GM19239 (cell line): ENCODE data around the gene CRACDL.

Experiments
- DNase-seq: peaks from one replicate; pipeline ENCODE4 v3.0.0; 2011; ENCODE audit warnings: low spot score; ENCODE audit not compliant: insufficient read length
- FAIRE-seq: peaks from 2 replicates; lab custom pipeline; 2011; peaks lifted over from hg19 to GRCh38; lab: Jason Lieb, UNC

CRACDL gene

GRCh38 chr2:98828793-98829371 lies 107.1 kb downstream of the CRACDL start:
- DNase-seq (no peak), FAIRE-seq (no peak)

GRCh38 chr2:98828369-98828744 lies 107.7 kb downstream of the CRACDL start:
- FAIRE-seq (no peak), DNase-seq (no peak)

GRCh38 chr2:98827625-98828368 lies 108.2 kb downstream of the CRACDL start:
- FAIRE-seq (no peak), DNase-seq (no peak)

DNA sequence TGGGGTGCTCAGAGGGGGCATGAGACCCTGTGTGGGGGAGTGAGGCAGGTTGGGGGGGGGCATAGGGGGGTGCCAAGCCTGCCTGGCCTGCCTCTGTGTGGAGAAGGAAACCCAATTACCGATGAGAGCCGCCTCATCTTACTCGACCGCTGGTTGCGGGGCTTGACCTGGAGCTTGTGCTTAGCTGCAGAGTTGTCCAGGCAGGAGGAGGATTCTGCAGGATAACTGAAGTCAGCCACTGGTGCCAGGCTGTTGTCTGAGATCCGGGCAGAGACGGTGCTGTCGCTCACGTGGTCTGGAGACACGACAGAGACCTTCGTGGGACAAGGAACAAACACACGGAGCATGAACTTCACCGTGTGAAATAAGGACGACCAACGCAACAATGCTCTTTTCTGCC lies 109.2 kb downstream of the CRACDL start:
- DNase-seq: no peak
- no peak for FAIRE-seq

DNA sequence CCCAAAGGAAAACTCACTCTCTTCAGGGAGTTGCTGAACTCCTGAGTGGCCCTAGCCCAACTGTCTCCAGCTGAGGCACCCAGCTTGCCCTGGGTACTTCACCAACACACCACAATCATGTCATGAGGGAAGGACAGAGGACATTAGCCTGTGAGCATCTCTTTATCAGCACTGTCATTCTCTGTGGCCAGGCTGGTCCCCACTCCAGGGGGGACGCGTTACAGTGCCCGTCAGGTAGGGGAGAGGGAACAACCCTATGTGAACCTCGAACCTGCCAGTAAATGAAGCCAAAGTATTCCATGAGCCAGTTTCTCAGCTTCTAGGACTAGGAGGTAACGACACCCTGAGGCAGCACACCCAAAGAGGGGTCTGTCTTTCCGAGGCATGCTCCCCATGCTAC lies 110.2 kb downstream of the CRACDL start:
- DNase-seq (no peak), FAIRE-seq (no peak)

DNA sequence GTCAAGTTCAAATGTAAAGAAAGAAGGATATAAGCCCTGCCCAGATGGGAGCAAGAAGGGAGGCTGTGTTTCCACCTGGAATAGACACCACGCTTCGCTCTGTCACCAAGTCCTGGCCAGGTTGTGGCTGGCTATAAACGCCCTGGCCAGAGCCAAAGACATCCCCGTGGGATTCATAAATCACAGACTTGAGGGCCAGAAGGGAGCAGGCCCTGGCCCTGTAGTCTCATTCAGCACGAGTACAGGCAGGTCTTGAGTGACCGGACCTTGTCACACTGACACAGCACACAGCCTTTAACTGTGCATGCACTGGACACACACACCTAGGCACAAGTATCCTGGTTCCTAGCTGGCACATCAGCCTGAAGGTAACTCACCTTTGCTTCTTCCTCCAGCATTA lies 110.6 kb downstream of the CRACDL start:
- DNase-seq (no peak), FAIRE-seq (no peak)

- FAIRE-seq (no peak), DNase-seq (no peak)
These were observed 111.0 kb downstream of the CRACDL start for GRCh38 chr2:98825020-98825350.

DNA sequence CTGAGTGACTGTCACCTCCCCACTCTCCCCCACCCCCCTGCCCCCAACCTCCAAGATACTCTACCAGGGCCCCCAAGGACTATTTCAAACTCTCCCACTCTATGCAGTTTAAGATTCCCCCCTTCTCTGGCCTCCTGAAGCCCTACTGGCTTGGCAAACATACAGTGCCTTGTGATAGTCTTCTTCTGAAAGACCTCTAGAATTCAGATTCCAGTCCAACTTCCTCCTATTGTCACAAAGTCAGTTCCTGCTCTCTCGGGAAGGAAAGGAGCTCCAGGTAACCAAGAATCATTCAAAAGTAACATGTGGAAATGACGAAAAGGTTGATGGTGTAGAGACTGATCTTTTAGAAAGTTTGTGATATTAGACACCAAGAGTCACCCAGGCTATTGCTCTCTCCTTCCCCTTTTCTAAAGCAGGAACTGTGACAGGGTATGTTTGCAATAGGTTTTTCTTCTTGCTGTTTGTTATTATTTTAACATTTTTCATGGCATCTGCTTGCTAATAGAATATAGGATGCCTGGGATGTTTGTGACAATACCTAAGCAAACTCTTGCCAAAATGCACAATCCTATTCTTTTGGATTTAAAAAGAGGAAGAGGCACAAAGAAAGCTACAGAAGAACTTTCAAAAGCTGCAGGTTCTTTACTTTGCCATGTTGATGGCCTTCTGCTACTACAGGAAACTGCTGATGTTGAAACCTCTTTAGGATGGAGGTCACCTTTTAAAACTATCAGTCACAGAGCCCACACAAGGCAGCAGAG lies 111.6 kb downstream of the CRACDL start:
- FAIRE-seq (peak; percentile 4), DNase-seq (no peak)

- DNase-seq (no peak), FAIRE-seq (no peak)
These were observed 112.5 kb downstream of the CRACDL start for GRCh38 chr2:98823196-98824170.

DNA sequence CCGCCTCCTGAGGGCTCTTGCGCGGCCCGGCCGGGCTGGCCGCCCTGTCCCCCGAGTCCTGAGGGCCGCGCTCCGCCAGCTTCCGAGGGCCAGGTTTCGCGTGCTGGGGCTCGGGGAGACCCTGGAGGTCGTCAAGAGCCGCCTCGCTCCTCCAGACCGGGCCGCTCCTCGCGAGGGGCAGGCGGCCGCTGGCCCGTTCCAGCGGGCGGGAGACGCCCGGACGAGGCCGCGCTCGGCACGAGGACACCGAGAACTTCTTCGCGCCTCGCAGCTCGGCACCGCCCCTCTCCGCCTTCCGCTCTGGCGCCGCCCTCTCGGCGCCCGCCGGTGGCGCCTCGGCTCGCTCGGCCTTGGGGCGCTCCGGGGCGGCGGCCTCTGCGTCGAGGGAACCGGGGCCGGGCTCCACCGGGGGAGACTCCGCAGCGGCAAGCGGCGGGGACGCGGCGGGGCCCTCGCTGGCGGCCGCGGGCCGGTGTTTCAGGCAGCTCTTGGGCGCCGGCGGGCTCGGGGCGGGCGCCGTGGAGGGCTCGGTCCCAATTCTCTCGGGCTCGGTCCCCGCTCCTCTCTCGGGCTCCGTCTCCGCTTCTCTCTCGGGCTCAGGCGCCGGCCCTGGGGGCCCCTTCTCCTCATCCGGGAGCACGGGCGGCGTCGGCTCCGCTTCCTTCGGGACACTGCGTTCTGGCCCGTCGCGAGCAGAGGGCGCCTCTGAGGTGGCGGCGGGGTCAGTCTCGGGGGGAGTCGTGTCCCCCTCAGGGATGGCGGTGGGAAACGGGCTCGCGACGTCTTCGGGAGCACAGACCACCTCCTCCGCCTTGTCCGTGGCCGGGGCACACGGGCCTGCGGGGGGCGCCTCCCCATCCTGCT lies 113.5 kb downstream of the CRACDL start:
- no peak for FAIRE-seq
- no peak for DNase-seq

DNA sequence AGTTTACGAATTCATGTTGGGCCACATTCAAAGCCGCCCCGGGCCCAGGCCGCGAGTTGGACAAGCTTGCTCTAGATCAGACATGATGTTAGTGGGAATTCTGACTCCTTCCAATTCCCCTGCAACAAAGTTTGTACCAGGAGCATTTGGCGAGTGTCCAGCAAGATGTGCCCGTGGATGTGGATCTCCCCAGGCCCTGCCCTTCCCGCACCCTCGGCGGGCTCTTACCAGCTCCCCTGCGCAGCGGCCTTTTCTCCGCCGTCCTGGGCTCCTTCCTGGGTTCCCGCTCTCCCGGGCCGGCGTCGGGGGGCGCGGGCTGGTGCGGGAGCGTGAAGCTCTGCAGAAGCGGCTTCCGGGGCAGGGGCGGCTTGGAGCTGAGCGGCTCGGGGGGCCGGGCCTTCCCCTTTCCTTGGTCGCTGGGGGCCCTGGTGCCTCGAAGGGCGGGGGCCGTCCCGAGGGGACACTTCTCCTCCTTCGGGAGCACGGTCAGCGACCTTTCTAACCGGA lies 114.3 kb downstream of the CRACDL start:
- FAIRE-seq (no peak), DNase-seq (no peak)

GRCh38 chr2:98819231-98819766 lies 116.7 kb downstream of the CRACDL start:
- FAIRE-seq: no peak

GRCh38 chr2:98818164-98818563 lies 117.9 kb downstream of the CRACDL start:
- DNase-seq (no peak), FAIRE-seq (no peak)

More at GRCh38 chr2:98819231-98819766, 116.7 kb downstream of the CRACDL start:
- DNase-seq: no peak

GRCh38 chr2:98816281-98816680 lies 119.7 kb downstream of the CRACDL start:
- DNase-seq (no peak), FAIRE-seq (no peak)

DNA sequence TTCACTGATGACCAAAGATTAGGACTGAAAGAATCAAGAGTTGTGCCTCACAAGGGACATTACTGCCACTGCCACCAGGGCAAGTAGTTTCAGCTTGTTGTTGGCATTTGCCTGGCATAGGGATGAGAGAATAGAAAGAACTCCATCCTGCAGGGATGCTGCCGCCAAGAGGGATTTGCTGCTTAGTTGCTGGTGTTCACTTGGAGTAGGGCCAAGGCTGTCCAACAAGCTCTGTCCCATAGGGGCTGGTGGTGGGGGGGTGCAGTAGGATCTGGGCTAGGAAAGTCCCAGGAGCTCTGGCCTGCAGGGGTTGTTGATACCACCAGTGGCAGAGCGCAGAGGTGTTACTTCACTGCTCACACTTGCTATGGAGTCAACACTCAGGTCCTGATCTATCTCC lies 120.2 kb downstream of the CRACDL start:
- DNase-seq (no peak), FAIRE-seq (no peak)

- FAIRE-seq: no peak
These were observed 124.3 kb downstream of the CRACDL start for GRCh38 chr2:98811766-98812165.

GRCh38 chr2:98810588-98810928 lies 125.5 kb downstream of the CRACDL start:
- DNase-seq (no peak), FAIRE-seq (no peak)

More at GRCh38 chr2:98811766-98812165, 124.3 kb downstream of the CRACDL start:
- no peak for DNase-seq

DNA sequence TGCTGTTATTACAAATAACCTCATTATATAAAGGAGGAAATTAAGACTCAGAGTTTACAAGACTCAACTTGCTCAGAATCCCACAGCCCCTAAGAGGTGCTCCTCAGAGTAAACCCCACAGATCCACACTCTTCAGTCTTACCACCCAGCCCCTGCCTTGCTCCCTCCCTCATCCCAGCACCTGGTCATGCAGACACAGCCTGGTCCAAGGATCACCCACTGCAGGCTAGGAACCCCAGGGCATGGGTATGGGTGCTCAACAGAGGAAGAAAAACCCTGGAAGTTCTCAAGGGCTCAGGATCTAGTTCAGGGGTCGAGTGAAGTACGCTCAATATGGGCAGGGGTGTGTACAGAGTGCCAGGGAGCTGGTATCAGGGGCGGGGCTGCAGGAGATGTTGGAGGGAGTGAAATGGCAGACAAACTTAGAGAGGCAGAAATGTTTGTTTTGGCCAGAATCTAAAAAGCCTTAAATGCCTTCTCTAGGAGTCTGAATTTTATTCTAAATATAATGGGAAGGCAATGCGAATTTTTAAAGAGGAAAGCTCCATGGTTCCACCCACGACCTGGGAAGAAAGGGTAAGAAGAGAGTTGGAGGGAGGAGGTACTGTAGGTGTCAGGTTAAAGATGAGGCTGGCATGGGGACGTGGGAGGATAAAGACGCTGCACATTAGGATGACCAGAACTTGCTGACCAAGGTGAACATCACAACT lies 126.0 kb downstream of the CRACDL start:
- DNase-seq (no peak), FAIRE-seq (no peak)
